Thymus (tissue), 11 donors: ENCODE data around the gene KIRREL1. TPM values are rescaled to one million over a fixed set of nuclear protein-coding genes. Genes with fewer than 3 reads are reported as not detected.

Experiments
- DNase-seq, 9 donors: peaks; one replicate each; pipeline ENCODE4 v3.0.0-alpha.2; 2013; ENCODE audit warnings: low spot score in 9 of 9, low read depth in 6 of 9, missing footprints in 1 of 9
- H3K27ac ChIP-seq, 2 donors: one replicate each; pipeline ENCODE4 v1.5.1; 2013; ENCODE audit warnings: control low read depth in 1 of 2, low read depth in 1 of 2, low read length in 1 of 2, mild to moderate bottlenecking in 1 of 2, moderate library complexity in 1 of 2
- H3K27me3 ChIP-seq, 2 donors: one replicate each; pipeline ENCODE4 v1.5.1; 2013; ENCODE audit warnings: low read length in 1 of 2; ENCODE audit not compliant: control insufficient read depth in 2 of 2, insufficient read depth in 1 of 2
- H3K36me3 ChIP-seq, 2 donors: one replicate each; pipeline ENCODE4 v1.5.1; 2013; ENCODE audit warnings: low read length in 1 of 2, mild to moderate bottlenecking in 1 of 2, moderate library complexity in 1 of 2; ENCODE audit not compliant: control insufficient read depth in 2 of 2, insufficient read depth in 2 of 2
- H3K4me1 ChIP-seq, 2 donors: one replicate each; pipeline ENCODE4 v1.5.1; 2013; ENCODE audit warnings: low read length in 2 of 2; ENCODE audit not compliant: control insufficient read depth in 2 of 2, insufficient read depth in 2 of 2
- H3K4me3 ChIP-seq, 2 donors: one replicate each; pipeline ENCODE4 v1.5.1; 2013; ENCODE audit warnings: low read length in 2 of 2, control low read depth in 1 of 2, mild to moderate bottlenecking in 1 of 2
- H3K9me3 ChIP-seq, 2 donors: one replicate each; pipeline ENCODE4 v1.5.1; 2013; ENCODE audit warnings: low read length in 1 of 2, mild to moderate bottlenecking in 1 of 2; ENCODE audit not compliant: control insufficient read depth in 2 of 2, insufficient read depth in 1 of 2
- WGBS: extraction: QIAGEN DNeasy Blood & Tissue Kit; methylation state at CpG from one replicate; pipeline ENCODE4 v1.1.7; 2013; 5-methylcytosine and 5-hydroxymethylcytosine counted together
- polyA plus RNA-seq: library from polyadenylated mRNA; stranded (reverse); fragments of 200-250 nt; gene quantifications from one replicate; pipeline ENCODE4 v1.2.3, GENCODE V29; 2013
- total RNA-seq: library from RNA; stranded (reverse); fragments of 120-200 nt; gene quantifications from one replicate; pipeline ENCODE4 v1.2.4, GENCODE V29; 2013
- donor health status: healthy.

KIRREL1 gene
- total and polyA plus RNA-seq, 2 donors: 3.4 to 5.9 TPM

GRCh38 chr1:158146165-158146564, 152.7 kb downstream of the KIRREL1 start:
- Histone ChIP-seq H3K9me3 (no peaks in the 10 kb centered on the region), H3K4me1 (peaks cover 23 to 29% of the 10 kb centered on the region in 2 donors), H3K27me3 (no peaks in the 10 kb centered on the region), H3K4me3 (no peak overlapping the region), H3K36me3 (no peaks in the 10 kb centered on the region), H3K27ac (no peak overlapping the region)
- 95% methylated on average over 6 of the region's 6 CpGs for WGBS
- DNase-seq: no peak

- peaks cover 23 to 29% of the 10 kb centered on the region in 2 donors for H3K4me1 ChIP-seq
- no peak overlapping the region for H3K4me3 ChIP-seq
- 99% methylated on average over 2 of the region's 2 CpGs for whole genome bisulfite sequencing
- H3K9me3 ChIP-seq: no peaks in the 10 kb centered on the region
- no peak overlapping the region for H3K27ac ChIP-seq
- no peaks in the 10 kb centered on the region for H3K27me3 ChIP-seq
- DNase-seq: no peak
- no peaks in the 10 kb centered on the region for H3K36me3 ChIP-seq
These were observed 153.3 kb downstream of the KIRREL1 start for GRCh38 chr1:158146739-158147138.

GRCh38 chr1:158147401-158147800, 154.0 kb downstream of the KIRREL1 start:
- Histone ChIP-seq H3K4me1 (peaks cover 19 to 25% of the 10 kb centered on the region in 2 donors), H3K4me3 (no peak overlapping the region), H3K9me3 (no peaks in the 10 kb centered on the region), H3K27ac (no peak overlapping the region), H3K27me3 (no peaks in the 10 kb centered on the region), H3K36me3 (no peaks in the 10 kb centered on the region)
- WGBS: 74% methylated on average over 2 of the region's 2 CpGs
- DNase-seq: no peak

- no peak for DNase-seq
- H3K27ac ChIP-seq: no peak overlapping the region
- H3K27me3 ChIP-seq: no peaks in the 10 kb centered on the region
- no peaks in the 10 kb centered on the region for H3K36me3 ChIP-seq
- 85% methylated on average over 3 of the region's 3 CpGs for WGBS
- peaks cover 14 to 20% of the 10 kb centered on the region in 2 donors for H3K4me1 ChIP-seq
- no peaks in the 10 kb centered on the region for H3K9me3 ChIP-seq
- H3K4me3 ChIP-seq: no peak overlapping the region
These were observed 154.4 kb downstream of the KIRREL1 start for GRCh38 chr1:158147869-158148268.

- H3K9me3 ChIP-seq: no peaks in the 10 kb centered on the region
- H3K27me3 ChIP-seq: no peaks in the 10 kb centered on the region
- H3K27ac ChIP-seq: no peak overlapping the region
- H3K4me1 ChIP-seq: peaks cover 10 to 14% of the 10 kb centered on the region in 2 donors
- H3K4me3 ChIP-seq: no peak overlapping the region
- H3K36me3 ChIP-seq: no peaks in the 10 kb centered on the region
- 93% methylated on average over 1 of the region's 1 CpG for WGBS
- no peak for DNase-seq
These were observed 155.0 kb downstream of the KIRREL1 start for GRCh38 chr1:158148468-158148867.

- Histone ChIP-seq H3K27me3 (no peaks in the 10 kb centered on the region), H3K9me3 (no peaks in the 10 kb centered on the region), H3K4me3 (peak overlapping the region; percentile 71 to 84), H3K36me3 (no peaks in the 10 kb centered on the region), H3K27ac (no peak overlapping the region), H3K4me1 (peaks cover 10 to 13% of the 10 kb centered on the region in 2 donors)
- DNase-seq: peak in 1 of 9 donors; percentile 22
- 77% methylated on average over 8 of the region's 8 CpGs for WGBS
These were observed 155.7 kb downstream of the KIRREL1 start for GRCh38 chr1:158149175-158149574.

Other genes starting within 250 kb of the KIRREL1 start
- 0.33 TPM for gene FCRL2, start 216.5 kb upstream of the KIRREL1 start, total RNA-seq
- 6.4 TPM for gene FCRL2, start 216.5 kb upstream of the KIRREL1 start, polyA plus RNA-seq
- gene FCRL1, start 173.5 kb upstream of the KIRREL1 start, total RNA-seq: 0.61 TPM
- 4.0 TPM for gene FCRL1, start 173.5 kb upstream of the KIRREL1 start, polyA plus RNA-seq
- gene CD5L, start 151.8 kb upstream of the KIRREL1 start, total RNA-seq: 1.2 TPM
- gene CD5L, start 151.8 kb upstream of the KIRREL1 start, polyA plus RNA-seq: 6.8 TPM
- 33.5 TPM for gene CD1D, start 187.2 kb downstream of the KIRREL1 start, total RNA-seq
- gene CD1D, start 187.2 kb downstream of the KIRREL1 start, polyA plus RNA-seq: 15.0 TPM